HepG2 (cell line): ENCODE measurements around the gene C11orf71. TPM values are rescaled to one million over a fixed set of nuclear protein-coding genes. Genes with fewer than 3 reads are reported as not detected.

ENCODE experiments used
- ARNTL ChIP-seq: sonication (generic); formaldehyde crosslinking; IDR thresholded peaks from 2 replicates; pipeline ENCODE4 v1.4.0; 2020; ENCODE audit warnings: mild to moderate bottlenecking, missing genetic modification reagents
- ATRX ChIP-seq: sonication (generic); formaldehyde crosslinking; IDR thresholded peaks from 2 replicates; pipeline ENCODE4 v1.4.0; 2020; ENCODE audit warnings: missing genetic modification reagents, borderline replicate concordance
- CHD2 ChIP-seq: IDR thresholded peaks from 2 replicates; pipeline ENCODE4 v1.6.1; 2011; ENCODE audit warnings: low read depth, low read length, improper control_type of control experiment
- FLYWCH1 ChIP-seq: sonication (generic); formaldehyde crosslinking; IDR thresholded peaks from 2 replicates; pipeline ENCODE4 v1.8.1; 2023; ENCODE audit warnings: mild to moderate bottlenecking, missing genetic modification reagents
- GZF1 ChIP-seq: sonication (generic); formaldehyde crosslinking; IDR thresholded peaks from 2 replicates; pipeline ENCODE4 v1.5.1; 2020; ENCODE audit warnings: mild to moderate bottlenecking, missing genetic modification reagents
- HNF4A ChIP-seq: sonication (generic); formaldehyde crosslinking; IDR thresholded peaks from 2 replicates; pipeline ENCODE4 v1.4.0; 2020; ENCODE audit warnings: missing genetic modification reagents
- KDM6A ChIP-seq: IDR thresholded peaks from 2 replicates; pipeline ENCODE4 v1.6.1; 2016; ENCODE audit warnings: low read depth
- MAZ ChIP-seq, 2 experiments: sonication (generic) in 1 of 2; formaldehyde crosslinking in 1 of 2; IDR thresholded peaks; 2 replicates each; pipeline versions ENCODE4 v1.5.0 to v1.6.1; 2012 to 2020; ENCODE audit warnings: low read depth in 2 of 2, mild to moderate bottlenecking in 2 of 2, borderline replicate concordance in 1 of 2, improper control_type of control experiment in 1 of 2, low read length in 1 of 2, missing genetic modification reagents in 1 of 2, moderate library complexity in 1 of 2
- MIXL1 ChIP-seq: IDR thresholded peaks from 2 replicates; pipeline ENCODE4 v1.6.1; 2016
- MYC ChIP-seq: sonication (generic); formaldehyde crosslinking; IDR thresholded peaks from 2 replicates; pipeline ENCODE4 v1.9.0; 2021; ENCODE audit warnings: missing genetic modification reagents, borderline replicate concordance
- NPAS2 ChIP-seq: sonication (generic); formaldehyde crosslinking; IDR thresholded peaks from 2 replicates; pipeline ENCODE4 v1.8.0; 2022; ENCODE audit warnings: mild to moderate bottlenecking, missing genetic modification reagents, borderline replicate concordance
- PITX1 ChIP-seq: sonication (generic); formaldehyde crosslinking; IDR thresholded peaks from 2 replicates; pipeline ENCODE4 v1.5.1; 2020; ENCODE audit warnings: mild to moderate bottlenecking, missing genetic modification reagents
- SP1 ChIP-seq, 2 experiments: fragments of 450-650 bp in 1 of 2; sonication (generic) in 1 of 2; formaldehyde crosslinking in 1 of 2; IDR thresholded peaks; 2 replicates each; pipeline versions ENCODE4 v1.4.0 to v1.6.1; 2016 to 2020; ENCODE audit warnings: missing genetic modification reagents in 1 of 2
- SRF ChIP-seq: IDR thresholded peaks from 2 replicates; pipeline ENCODE4 v1.6.1; 2011; ENCODE audit warnings: mild to moderate bottlenecking, low read depth, low read length, moderate library complexity
- ZNF614 ChIP-seq: IDR thresholded peaks from 2 replicates; pipeline ENCODE4 v1.6.1; 2018; ENCODE audit warnings: missing biosample characterization, missing genetic modification reagents, inconsistent platforms, borderline replicate concordance
- polyA plus RNA-seq, 8 experiments: library from polyadenylated mRNA; depleted of rRNA in 3 of 8; stranded (reverse) in 7 of 8; unstranded in 1 of 8; fragments of >200 nt; fragmentation: Illumina TruSeq in 4 of 8; extraction: Trizol in 4 of 8; gene quantifications; 2 replicates each; pipeline versions ENCODE4 v1.2.1 to v1.2.3, GENCODE V29; 2011 to 2016; ENCODE audit warnings: low read depth in 4 of 8, missing spikeins in 1 of 8, mixed read lengths in 1 of 8; ENCODE audit not compliant: insufficient read depth in 1 of 8
- total RNA-seq, 5 experiments: library from RNA; depleted of rRNA; stranded (reverse); fragments of >200 nt; fragmentation: Illumina TruSeq; extraction: Trizol; gene quantifications; 2 replicates each; pipeline ENCODE4 v1.2.3, GENCODE V29; 2016; ENCODE audit warnings: low read depth in 1 of 5
- TF ChIP-seq, protein P1 (sequence below): sonication (generic); formaldehyde crosslinking; IDR thresholded peaks from 2 replicates; pipeline ENCODE4 v1.5.0; 2020; ENCODE audit warnings: mild to moderate bottlenecking, missing genetic modification reagents, borderline replicate concordance
- TF ChIP-seq, protein P2 (sequence below), 2 experiments: fragments of 450-650 bp in 1 of 2; sonication (generic) in 1 of 2; formaldehyde crosslinking; IDR thresholded peaks; 2 replicates each; pipeline versions ENCODE4 v1.5.0 to v1.8.0; 2020 to 2022; ENCODE audit warnings: mild to moderate bottlenecking in 1 of 2, missing genetic modification reagents in 1 of 2

C11orf71 gene
- total and polyA plus RNA-seq, 2 of the 13 experiments (the other 11 are each of a cell fraction or from before 2014, with no cell fraction given) = 7.1 to 7.8 TPM

DNA sequence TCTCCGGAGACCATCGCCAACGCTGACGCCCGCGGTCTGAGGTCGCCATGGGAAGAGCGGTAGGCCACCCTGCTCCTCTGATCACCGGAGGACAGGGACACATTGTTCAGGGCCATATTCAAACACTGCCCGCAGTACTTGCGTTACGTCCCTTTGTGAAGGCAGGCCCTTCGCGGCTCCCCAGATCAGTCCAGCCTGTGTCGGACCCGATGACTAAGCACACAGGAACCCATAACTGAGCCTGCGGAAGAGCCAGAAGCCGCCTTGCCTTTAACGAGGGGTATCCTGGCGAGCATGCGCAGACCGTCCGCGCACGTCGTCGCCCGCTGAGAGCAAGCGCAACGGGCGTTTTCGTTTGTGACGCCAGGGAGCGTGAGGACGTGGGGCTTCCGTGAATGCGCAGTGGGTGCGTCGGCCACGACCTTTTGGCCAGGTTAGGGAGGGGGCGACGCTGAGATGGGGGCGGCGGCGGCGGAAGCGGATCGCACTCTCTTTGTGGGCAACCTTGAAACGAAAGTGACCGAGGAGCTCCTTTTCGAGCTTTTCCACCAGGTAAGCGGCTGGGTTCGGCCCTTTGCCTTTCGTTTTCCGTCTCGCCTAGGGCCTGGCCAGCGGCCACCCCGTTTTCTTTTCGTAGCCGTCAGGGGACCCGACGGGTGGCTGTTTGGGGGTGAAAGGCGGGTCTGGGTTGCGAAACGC, at the start of gene C11orf71, which contains the start of gene RBM7 (continued):
- TF ChIP-seq, protein P1, sequence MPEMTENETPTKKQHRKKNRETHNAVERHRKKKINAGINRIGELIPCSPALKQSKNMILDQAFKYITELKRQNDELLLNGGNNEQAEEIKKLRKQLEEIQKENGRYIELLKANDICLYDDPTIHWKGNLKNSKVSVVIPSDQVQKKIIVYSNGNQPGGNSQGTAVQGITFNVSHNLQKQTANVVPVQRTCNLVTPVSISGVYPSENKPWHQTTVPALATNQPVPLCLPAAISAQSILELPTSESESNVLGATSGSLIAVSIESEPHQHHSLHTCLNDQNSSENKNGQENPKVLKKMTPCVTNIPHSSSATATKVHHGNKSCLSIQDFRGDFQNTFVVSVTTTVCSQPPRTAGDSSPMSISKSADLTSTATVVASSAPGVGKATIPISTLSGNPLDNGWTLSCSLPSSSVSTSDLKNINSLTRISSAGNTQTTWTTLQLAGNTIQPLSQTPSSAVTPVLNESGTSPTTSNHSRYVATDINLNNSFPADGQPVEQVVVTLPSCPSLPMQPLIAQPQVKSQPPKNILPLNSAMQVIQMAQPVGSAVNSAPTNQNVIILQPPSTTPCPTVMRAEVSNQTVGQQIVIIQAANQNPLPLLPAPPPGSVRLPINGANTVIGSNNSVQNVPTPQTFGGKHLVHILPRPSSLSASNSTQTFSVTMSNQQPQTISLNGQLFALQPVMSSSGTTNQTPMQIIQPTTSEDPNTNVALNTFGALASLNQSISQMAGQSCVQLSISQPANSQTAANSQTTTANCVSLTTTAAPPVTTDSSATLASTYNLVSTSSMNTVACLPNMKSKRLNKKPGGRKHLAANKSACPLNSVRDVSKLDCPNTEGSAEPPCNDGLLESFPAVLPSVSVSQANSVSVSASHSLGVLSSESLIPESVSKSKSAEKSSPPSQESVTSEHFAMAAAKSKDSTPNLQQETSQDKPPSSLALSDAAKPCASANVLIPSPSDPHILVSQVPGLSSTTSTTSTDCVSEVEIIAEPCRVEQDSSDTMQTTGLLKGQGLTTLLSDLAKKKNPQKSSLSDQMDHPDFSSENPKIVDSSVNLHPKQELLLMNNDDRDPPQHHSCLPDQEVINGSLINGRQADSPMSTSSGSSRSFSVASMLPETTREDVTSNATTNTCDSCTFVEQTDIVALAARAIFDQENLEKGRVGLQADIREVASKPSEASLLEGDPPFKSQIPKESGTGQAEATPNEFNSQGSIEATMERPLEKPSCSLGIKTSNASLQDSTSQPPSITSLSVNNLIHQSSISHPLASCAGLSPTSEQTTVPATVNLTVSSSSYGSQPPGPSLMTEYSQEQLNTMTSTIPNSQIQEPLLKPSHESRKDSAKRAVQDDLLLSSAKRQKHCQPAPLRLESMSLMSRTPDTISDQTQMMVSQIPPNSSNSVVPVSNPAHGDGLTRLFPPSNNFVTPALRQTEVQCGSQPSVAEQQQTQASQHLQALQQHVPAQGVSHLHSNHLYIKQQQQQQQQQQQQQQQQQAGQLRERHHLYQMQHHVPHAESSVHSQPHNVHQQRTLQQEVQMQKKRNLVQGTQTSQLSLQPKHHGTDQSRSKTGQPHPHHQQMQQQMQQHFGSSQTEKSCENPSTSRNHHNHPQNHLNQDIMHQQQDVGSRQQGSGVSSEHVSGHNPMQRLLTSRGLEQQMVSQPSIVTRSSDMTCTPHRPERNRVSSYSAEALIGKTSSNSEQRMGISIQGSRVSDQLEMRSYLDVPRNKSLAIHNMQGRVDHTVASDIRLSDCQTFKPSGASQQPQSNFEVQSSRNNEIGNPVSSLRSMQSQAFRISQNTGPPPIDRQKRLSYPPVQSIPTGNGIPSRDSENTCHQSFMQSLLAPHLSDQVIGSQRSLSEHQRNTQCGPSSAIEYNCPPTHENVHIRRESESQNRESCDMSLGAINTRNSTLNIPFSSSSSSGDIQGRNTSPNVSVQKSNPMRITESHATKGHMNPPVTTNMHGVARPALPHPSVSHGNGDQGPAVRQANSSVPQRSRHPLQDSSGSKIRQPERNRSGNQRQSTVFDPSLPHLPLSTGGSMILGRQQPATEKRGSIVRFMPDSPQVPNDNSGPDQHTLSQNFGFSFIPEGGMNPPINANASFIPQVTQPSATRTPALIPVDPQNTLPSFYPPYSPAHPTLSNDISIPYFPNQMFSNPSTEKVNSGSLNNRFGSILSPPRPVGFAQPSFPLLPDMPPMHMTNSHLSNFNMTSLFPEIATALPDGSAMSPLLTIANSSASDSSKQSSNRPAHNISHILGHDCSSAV (CRISPR knock-in tag) = no peak
- TF ChIP-seq CHD2 (0 out of 2 replicates have a peak, but pooled peaks have one; percentile 39), SRF (no peak), MYC (peak; percentile 74; the same call in 1 of the 2 replicates), FLYWCH1 (CRISPR knock-in tag) (no peak), KDM6A (CRISPR knock-in tag) (no peak), MIXL1 (peak; percentile 51; the same call in 1 of the 2 replicates), NPAS2 (CRISPR knock-in tag) (no peak), GZF1 (CRISPR knock-in tag) (0 out of 2 replicates have a peak, but pooled peaks have one; percentile 38), ARNTL (CRISPR knock-in tag) (peak; percentile 45; the same call in 1 of the 2 replicates), PITX1 (CRISPR knock-in tag) (peak; percentile 74), ATRX (no peak), ZNF614 (CRISPR knock-in tag) (0 out of 2 replicates have a peak, but pooled peaks have one; percentile 12), MAZ (IDR thresholded peaks at IDR 0.05; ENCODE audit: borderline replicate concordance, low read depth, low read length) (peak; percentile 41; the same call in 1 of the 2 replicates), MAZ (CRISPR knock-in tag; IDR thresholded peaks at IDR 0.05; ENCODE audit: low read depth) (peak; percentile 79; the same call in 1 of the 2 replicates), SP1 (IDR thresholded peaks at IDR 0.05) (no peak), SP1 (CRISPR knock-in tag; IDR thresholded peaks at IDR 0.05) (peak; percentile 46), HNF4A (peak; percentile 30; the same call in 1 of the 2 replicates)
- TF ChIP-seq, protein P2, sequence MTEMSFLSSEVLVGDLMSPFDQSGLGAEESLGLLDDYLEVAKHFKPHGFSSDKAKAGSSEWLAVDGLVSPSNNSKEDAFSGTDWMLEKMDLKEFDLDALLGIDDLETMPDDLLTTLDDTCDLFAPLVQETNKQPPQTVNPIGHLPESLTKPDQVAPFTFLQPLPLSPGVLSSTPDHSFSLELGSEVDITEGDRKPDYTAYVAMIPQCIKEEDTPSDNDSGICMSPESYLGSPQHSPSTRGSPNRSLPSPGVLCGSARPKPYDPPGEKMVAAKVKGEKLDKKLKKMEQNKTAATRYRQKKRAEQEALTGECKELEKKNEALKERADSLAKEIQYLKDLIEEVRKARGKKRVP (CRISPR knock-in tag; IDR thresholded peaks at IDR 0.05) = no peak
